H1 (cell line): ENCODE results near the gene FRMD3. TPM values are rescaled to one million over a fixed set of nuclear protein-coding genes. Genes with fewer than 3 reads are reported as not detected.

Experiments
- CTCF ChIA-PET: fragments of 300-600 bp; sonication (Branson Sonifier 250); formaldehyde crosslinking; loops from one replicate; lab custom pipeline; 2021; ENCODE audit not compliant: partially characterized antibody; lab: Charles Lee
- POLR2A ChIA-PET: fragments of 300-600 bp; sonication (Branson Sonifier 250); formaldehyde crosslinking; loops from one replicate; lab custom pipeline; 2021; ENCODE audit warnings: inconsistent platforms; ENCODE audit not compliant: partially characterized antibody; lab: Charles Lee
- DNase-seq, 2 experiments: peaks; one replicate each; pipeline versions ENCODE4 v3.0.0 to v3.0.0-alpha.2; 2010 to 2022; ENCODE audit warnings: low spot score in 2 of 2, low read depth in 1 of 2, mixed read lengths in 1 of 2
- FAIRE-seq: peaks from 2 replicates; lab custom pipeline; 2011; peaks lifted over from hg19 to GRCh38; lab: Jason Lieb, UNC
- H2AFZ ChIP-seq: 2 replicates; pipeline ENCODE4 v1.8.1; 2012; ENCODE audit warnings: low read length, inconsistent platforms
- H2AK5ac ChIP-seq: 2 replicates; pipeline ENCODE4 v1.6.1; 2013; ENCODE audit warnings: low read depth, low read length
- H2BK120ac ChIP-seq: replicated peaks from 2 replicates; pipeline ENCODE3; 2013; ENCODE audit warnings: low read depth, low read length, inconsistent platforms
- H2BK12ac ChIP-seq: 2 replicates; pipeline ENCODE4 v1.6.1; 2013; ENCODE audit warnings: low read depth, low read length
- H2BK15ac ChIP-seq: 2 replicates; pipeline ENCODE4 v1.6.1; 2013; ENCODE audit warnings: low read length
- H2BK20ac ChIP-seq: 2 replicates; pipeline ENCODE4 v1.6.1; 2013; ENCODE audit warnings: low read length
- H2BK5ac ChIP-seq: 2 replicates; pipeline ENCODE4 v1.6.1; 2013; ENCODE audit warnings: low read depth, low read length
- H3K14ac ChIP-seq: 2 replicates; pipeline ENCODE4 v1.6.1; 2013; ENCODE audit warnings: inconsistent platforms; ENCODE audit not compliant: insufficient read length
- H3K18ac ChIP-seq: 2 replicates; pipeline ENCODE4 v1.6.1; 2013; ENCODE audit warnings: low read length; ENCODE audit errors: extremely low read depth
- H3K23ac ChIP-seq: 2 replicates; pipeline ENCODE4 v1.6.1; 2013; ENCODE audit warnings: inconsistent platforms; ENCODE audit not compliant: insufficient read length
- H3K23me2 ChIP-seq: 2 replicates; pipeline ENCODE4 v1.6.1; 2013; ENCODE audit warnings: low read depth, low read length
- H3K27ac ChIP-seq: 2 replicates; pipeline ENCODE4 v1.6.1; 2011; ENCODE audit warnings: low read depth, low read length, inconsistent platforms
- H3K27me3 ChIP-seq, 4 experiments: replicated peaks in 1 of 4; 1 replicate in 1 of 4; 2 replicates in 3 of 4; pipeline versions ENCODE4 v1.6.1 to v1.8.1; 2011 to 2013; ENCODE audit warnings: low read length in 3 of 4, mild to moderate bottlenecking in 3 of 4, inconsistent platforms in 2 of 4, mixed read lengths in 2 of 4, moderate library complexity in 1 of 4; ENCODE audit not compliant: control insufficient read depth in 3 of 4, insufficient read depth in 3 of 4; ENCODE audit errors: extremely low read depth in 1 of 4
- H3K36me3 ChIP-seq, 4 experiments: 2 replicates each; pipeline versions ENCODE4 v1.6.1 to v1.8.1; 2011 to 2013; ENCODE audit warnings: mild to moderate bottlenecking in 4 of 4, low read length in 3 of 4, moderate library complexity in 2 of 4, control low read depth in 1 of 4, inconsistent platforms in 1 of 4; ENCODE audit not compliant: insufficient read depth in 4 of 4, control insufficient read depth in 2 of 4
- H3K4ac ChIP-seq: replicated peaks from 2 replicates; pipeline ENCODE3; 2013; ENCODE audit warnings: low read length, low read depth, mixed read lengths, inconsistent platforms; ENCODE audit not compliant: insufficient read length
- H3K4me1 ChIP-seq, 4 experiments: replicated peaks in 1 of 4; 1 replicate in 1 of 4; 2 replicates in 3 of 4; pipeline versions ENCODE4 v1.6.1 to v1.8.1; 2011 to 2013; ENCODE audit warnings: low read length in 3 of 4, inconsistent platforms in 2 of 4, mixed read lengths in 1 of 4; ENCODE audit not compliant: insufficient read depth in 4 of 4, control insufficient read depth in 3 of 4
- H3K4me2 ChIP-seq, 2 experiments: 2 replicates each; pipeline versions ENCODE4 v1.6.1 to v1.8.1; 2011 to 2013; ENCODE audit warnings: low read depth in 2 of 2, low read length in 2 of 2, control low read depth in 1 of 2, inconsistent platforms in 1 of 2, mild to moderate bottlenecking in 1 of 2; ENCODE audit not compliant: insufficient read depth in 1 of 2
- H3K4me3 ChIP-seq, 4 experiments: fragments of 200-600, 300-600 bp in 1 of 4; sonication (generic), shearing (Covaris generic), sonication (Bioruptor Twin) in 1 of 4; 2 replicates each; pipeline versions ENCODE4 v1.5.1 to v1.8.1; 2011 to 2016; ENCODE audit warnings: low read length in 4 of 4, low read depth in 3 of 4, control low read depth in 2 of 4, inconsistent platforms in 2 of 4, mild to moderate bottlenecking in 2 of 4, mixed read lengths in 1 of 4, moderate library complexity in 1 of 4; ENCODE audit not compliant: insufficient read depth in 2 of 4; ENCODE audit errors: extremely low read depth in 1 of 4
- H3K56ac ChIP-seq: replicated peaks from 2 replicates; pipeline ENCODE3; 2013; ENCODE audit warnings: low read depth, mild to moderate bottlenecking, mixed read lengths, low read length, inconsistent platforms; ENCODE audit not compliant: insufficient read length
- H3K79me1 ChIP-seq: 2 replicates; pipeline ENCODE4 v1.6.1; 2013; ENCODE audit warnings: low read depth, low read length, control low read depth
- H3K79me2 ChIP-seq, 2 experiments: 2 replicates each; pipeline versions ENCODE4 v1.6.1 to v1.8.1; 2012 to 2013; ENCODE audit warnings: low read length in 2 of 2, mild to moderate bottlenecking in 2 of 2, inconsistent platforms in 1 of 2; ENCODE audit not compliant: insufficient read depth in 2 of 2, control insufficient read depth in 1 of 2
- H3K9ac ChIP-seq, 4 experiments: replicated peaks in 1 of 4; 1 replicate in 1 of 4; 2 replicates in 3 of 4; pipeline versions ENCODE4 v1.6.1 to v1.8.1; 2011 to 2013; ENCODE audit warnings: low read depth in 3 of 4, low read length in 3 of 4, control low read depth in 2 of 4, mild to moderate bottlenecking in 2 of 4, moderate library complexity in 2 of 4, inconsistent platforms in 1 of 4; ENCODE audit errors: extremely low read depth in 1 of 4
- H3K9me3 ChIP-seq, 2 experiments: 2 replicates each; pipeline versions ENCODE4 v1.6.1 to v1.8.1; 2012 to 2013; ENCODE audit warnings: mild to moderate bottlenecking in 2 of 2, moderate library complexity in 2 of 2, control low read depth in 1 of 2, inconsistent platforms in 1 of 2, low read depth in 1 of 2, low read length in 1 of 2, mixed read lengths in 1 of 2; ENCODE audit not compliant: insufficient read depth in 2 of 2
- H4K20me1 ChIP-seq, 2 experiments: replicated peaks in 1 of 2; 2 replicates each; pipeline versions ENCODE3 to v1.8.1; 2011 to 2013; ENCODE audit warnings: inconsistent platforms in 2 of 2, low read length in 2 of 2, mild to moderate bottlenecking in 1 of 2; ENCODE audit not compliant: insufficient read depth in 2 of 2, control insufficient read depth in 1 of 2
- H4K5ac ChIP-seq: 2 replicates; pipeline ENCODE4 v1.6.1; 2013; ENCODE audit warnings: low read length, low read depth, mixed read lengths, inconsistent platforms; ENCODE audit not compliant: insufficient read length
- H4K8ac ChIP-seq: 2 replicates; pipeline ENCODE4 v1.8.0; 2013; ENCODE audit warnings: mild to moderate bottlenecking, moderate library complexity, low read length, inconsistent platforms; ENCODE audit not compliant: insufficient read depth; ENCODE audit errors: extremely low read depth
- H4K91ac ChIP-seq: replicated peaks from 2 replicates; pipeline ENCODE3; 2013; ENCODE audit warnings: low read length, mixed read lengths, inconsistent platforms; ENCODE audit not compliant: insufficient read length
- CBX8 ChIP-seq: fragments of 300-800, 300-1000 bp; sonication (generic); IDR thresholded peaks from 2 replicates; pipeline ENCODE4 v1.7.1; 2016; ENCODE audit warnings: low read depth, low read length, borderline replicate concordance
- CEBPB ChIP-seq: IDR thresholded peaks from 2 replicates; pipeline ENCODE4 v1.6.1; 2012; ENCODE audit warnings: low read depth, low read length
- EP300 ChIP-seq, 2 experiments: IDR thresholded peaks; 1 replicate in 1 of 2; 2 replicates in 1 of 2; pipeline ENCODE4 v1.6.1; 2011 to 2012; ENCODE audit warnings: low read depth in 2 of 2, low read length in 2 of 2, mild to moderate bottlenecking in 2 of 2, borderline replicate concordance in 1 of 2, inconsistent platforms in 1 of 2, moderate library complexity in 1 of 2
- GTF2F1 ChIP-seq: IDR thresholded peaks from 2 replicates; pipeline ENCODE4 v1.6.1; 2012; ENCODE audit warnings: low read depth, low read length, improper control_type of control experiment, borderline replicate concordance
- HDAC6 ChIP-seq: IDR thresholded peaks from one replicate; pipeline ENCODE4 v1.7.1; 2012; ENCODE audit warnings: low read depth, mild to moderate bottlenecking, inconsistent platforms, low read length, moderate library complexity
- KDM1A ChIP-seq: fragments of 200-600, 300-600 bp; sonication (generic); IDR thresholded peaks from 2 replicates; pipeline ENCODE4 v1.7.1; 2016; ENCODE audit warnings: mild to moderate bottlenecking, low read length, borderline replicate concordance
- KDM5A ChIP-seq: fragments of 200-600 bp; IDR thresholded peaks from 2 replicates; pipeline ENCODE4 v1.7.1; 2012; ENCODE audit warnings: mild to moderate bottlenecking, low read length, inconsistent platforms, mixed read lengths
- TBP ChIP-seq: IDR thresholded peaks from 2 replicates; pipeline ENCODE4 v1.6.1; 2011; ENCODE audit warnings: low read depth, low read length, improper control_type of control experiment
- TCF12 ChIP-seq: IDR thresholded peaks from 2 replicates; pipeline ENCODE4 v1.6.1; 2011; ENCODE audit warnings: low read depth, mild to moderate bottlenecking, low read length
- YY1 ChIP-seq: IDR thresholded peaks from 2 replicates; pipeline ENCODE4 v1.6.1; 2011; ENCODE audit warnings: low read depth, mild to moderate bottlenecking, low read length
- WGBS, 2 experiments: shearing (Covaris generic) in 1 of 2; methylation state at CpG; one replicate each; pipeline versions ENCODE4 v1.1.6 to v1.1.7; 2013 to 2015; ENCODE audit warnings: low lambda C conversion rate in 2 of 2, mixed read lengths in 2 of 2, inconsistent platforms in 1 of 2, low coverage in 1 of 2, missing lambda C conversion rate in 1 of 2; ENCODE audit not compliant: insufficient replicate concordance in 2 of 2, insufficient coverage in 1 of 2, insufficient read length in 1 of 2; ENCODE audit errors: extremely low coverage in 1 of 2, missing lambda C conversion rate in 1 of 2; 5-methylcytosine and 5-hydroxymethylcytosine counted together
- polyA plus RNA-seq, 7 experiments: library from polyadenylated mRNA; depleted of rRNA in 3 of 7; stranded (reverse) in 5 of 7; unstranded in 2 of 7; fragments of >200 nt in 5 of 7; fragments of 200-250 nt in 2 of 7; gene quantifications; 1 replicate in 5 of 7; 2 replicates in 1 of 7; 4 replicates in 1 of 7; pipeline versions ENCODE4 v1.2.1 to v1.2.3, GENCODE V29; 2011 to 2013; ENCODE audit warnings: missing spikeins in 2 of 7, mixed read lengths in 2 of 7
- total RNA-seq: library from RNA; stranded (reverse); fragmentation: NEBNext Ultra II Directional; extraction: Animal tissue kit (Norgen Biotek cat#: 25700); gene quantifications from 2 replicates; pipeline ENCODE4 v1.2.1, GENCODE V29; 2021
- TF ChIP-seq, protein P1 (sequence below), 3 experiments: IDR thresholded peaks; 1 replicate in 2 of 3; 2 replicates in 1 of 3; pipeline versions ENCODE4 v1.5.1 to v1.6.1; 2011; ENCODE audit warnings: low read length in 3 of 3, mild to moderate bottlenecking in 3 of 3, inconsistent platforms in 2 of 3, low read depth in 1 of 3, moderate library complexity in 1 of 3; ENCODE audit not compliant: insufficient read depth in 1 of 3; ENCODE audit errors: control extremely low read depth in 1 of 3
- TF ChIP-seq, protein P2 (sequence below): IDR thresholded peaks from 2 replicates; pipeline ENCODE4 v1.6.1; 2011; ENCODE audit warnings: low read depth, mild to moderate bottlenecking, low read length; ENCODE audit not compliant: insufficient read depth

FRMD3 gene
- total and polyA plus RNA-seq, 2 of the 8 experiments (the other 6 are each of a cell fraction or from before 2014, with no cell fraction given): 0.15 to 1.4 TPM

DNA sequence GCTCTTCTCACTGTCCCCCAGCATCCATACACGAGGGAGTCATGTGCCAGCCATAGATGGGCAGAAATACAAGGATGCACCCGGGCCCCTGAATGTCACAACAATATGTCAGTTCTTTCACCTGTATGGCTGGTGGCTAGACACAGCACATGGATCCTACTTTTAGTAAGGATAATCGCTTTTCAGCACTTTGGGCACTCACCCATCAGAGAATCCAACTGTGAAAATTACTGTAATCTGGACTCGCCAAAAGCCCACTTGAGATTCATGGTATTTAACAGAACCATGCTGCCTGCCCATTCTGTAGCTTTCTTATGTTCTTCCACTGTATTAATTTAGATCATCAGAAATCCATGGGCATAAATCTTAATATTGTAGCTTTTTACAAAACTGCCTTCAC, 124.8 kb downstream of the FRMD3 start:
- no peak for FAIRE-seq
- POLR2A ChIA-PET: no interaction called here
- TF ChIP-seq HDAC6 (no peak), CBX8 (no peak), TBP (no peak), GTF2F1 (no peak), YY1 (no peak), TCF12 (no peak), CEBPB (no peak), EP300 (IDR thresholded peaks at IDR 0.05; ENCODE audit: borderline replicate concordance in 1 of 2, low read depth in 2 of 2, low read length in 2 of 2) (no peak), KDM5A (no peak), KDM1A (no peak)
- TF ChIP-seq, protein P1, sequence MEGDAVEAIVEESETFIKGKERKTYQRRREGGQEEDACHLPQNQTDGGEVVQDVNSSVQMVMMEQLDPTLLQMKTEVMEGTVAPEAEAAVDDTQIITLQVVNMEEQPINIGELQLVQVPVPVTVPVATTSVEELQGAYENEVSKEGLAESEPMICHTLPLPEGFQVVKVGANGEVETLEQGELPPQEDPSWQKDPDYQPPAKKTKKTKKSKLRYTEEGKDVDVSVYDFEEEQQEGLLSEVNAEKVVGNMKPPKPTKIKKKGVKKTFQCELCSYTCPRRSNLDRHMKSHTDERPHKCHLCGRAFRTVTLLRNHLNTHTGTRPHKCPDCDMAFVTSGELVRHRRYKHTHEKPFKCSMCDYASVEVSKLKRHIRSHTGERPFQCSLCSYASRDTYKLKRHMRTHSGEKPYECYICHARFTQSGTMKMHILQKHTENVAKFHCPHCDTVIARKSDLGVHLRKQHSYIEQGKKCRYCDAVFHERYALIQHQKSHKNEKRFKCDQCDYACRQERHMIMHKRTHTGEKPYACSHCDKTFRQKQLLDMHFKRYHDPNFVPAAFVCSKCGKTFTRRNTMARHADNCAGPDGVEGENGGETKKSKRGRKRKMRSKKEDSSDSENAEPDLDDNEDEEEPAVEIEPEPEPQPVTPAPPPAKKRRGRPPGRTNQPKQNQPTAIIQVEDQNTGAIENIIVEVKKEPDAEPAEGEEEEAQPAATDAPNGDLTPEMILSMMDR (IDR thresholded peaks at IDR 0.05; ENCODE audit: control extremely low read depth in 1 of 3, insufficient read depth in 1 of 3, low read depth in 1 of 3, low read length in 3 of 3): no peak
- TF ChIP-seq, protein P2, sequence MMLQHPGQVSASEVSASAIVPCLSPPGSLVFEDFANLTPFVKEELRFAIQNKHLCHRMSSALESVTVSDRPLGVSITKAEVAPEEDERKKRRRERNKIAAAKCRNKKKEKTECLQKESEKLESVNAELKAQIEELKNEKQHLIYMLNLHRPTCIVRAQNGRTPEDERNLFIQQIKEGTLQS: no peak

More for the DNA sequence above, 124.8 kb downstream of the FRMD3 start:
- H3K4me1 ChIP-seq: no peaks in the 10 kb centered on the region
- H3K14ac ChIP-seq: no peak overlapping the region
- no peaks in the 10 kb centered on the region for H4K20me1 ChIP-seq
- H3K4me3 ChIP-seq: no peak overlapping the region
- no peak overlapping the region for H3K56ac ChIP-seq
- H4K5ac ChIP-seq: no peak overlapping the region
- no peak overlapping the region for H2BK120ac ChIP-seq
- CTCF ChIA-PET: interaction anchor here (1.7 kb wide), 1 partner anchor 10 kb away, joined by 4 read pairs; no protein-coding TSS in a partner anchor
- no peak overlapping the region for H4K8ac ChIP-seq
- H3K9me3 ChIP-seq: no peaks in the 10 kb centered on the region
- no peaks in the 10 kb centered on the region for H3K23me2 ChIP-seq
- no peak overlapping the region for H3K9ac ChIP-seq
- H3K4me2 ChIP-seq: no peak overlapping the region
- H3K79me1 ChIP-seq: no peaks in the 10 kb centered on the region
- H2BK5ac ChIP-seq: no peak overlapping the region
- H3K4ac ChIP-seq: no peak overlapping the region
- no peak for DNase-seq
- no peaks in the 10 kb centered on the region for H3K36me3 ChIP-seq
- H2BK15ac ChIP-seq: no peak overlapping the region
- H3K79me2 ChIP-seq: no peaks in the 10 kb centered on the region
- H4K91ac ChIP-seq: no peak overlapping the region
- no peaks in the 10 kb centered on the region for H3K27me3 ChIP-seq
- H3K27ac ChIP-seq: no peak overlapping the region
- H2AK5ac ChIP-seq: no peak overlapping the region
- 89% methylated on average over 4 of the region's 4 CpGs; no CpG with 5 or more reads in 1 of the 2 experiments for WGBS, 2 experiments
- no peak overlapping the region for H2BK12ac ChIP-seq
- H2AFZ ChIP-seq: no peak overlapping the region
- no peak overlapping the region for H2BK20ac ChIP-seq
- no peak overlapping the region for H3K18ac ChIP-seq
- H3K23ac ChIP-seq: no peak overlapping the region
